PFSK-1 (cell line): ENCODE results near the gene MCCC2.

ENCODE experiments used
- FOXP2 ChIP-seq: optimal IDR thresholded peaks from 2 replicates; pipeline ENCODE3; 2011; ENCODE audit warnings: borderline replicate concordance, control low read depth, inconsistent platforms; ENCODE audit not compliant: insufficient read depth; ENCODE audit errors: extremely low read length, extremely low read depth
- POLR2AphosphoS5 ChIP-seq: IDR thresholded peaks from 2 replicates; pipeline ENCODE4 v1.6.1; 2012; ENCODE audit warnings: low read depth, mild to moderate bottlenecking, control low read depth, low read length, moderate library complexity
- SIN3A ChIP-seq: IDR thresholded peaks from 2 replicates; pipeline ENCODE4 v1.6.1; 2012; ENCODE audit warnings: mild to moderate bottlenecking, low read length, moderate library complexity, borderline replicate concordance; ENCODE audit not compliant: insufficient read depth
- TAF1 ChIP-seq: IDR thresholded peaks from 2 replicates; pipeline ENCODE4 v1.6.1; 2012; ENCODE audit warnings: low read length, control low read depth, borderline replicate concordance; ENCODE audit not compliant: insufficient read depth
- TF ChIP-seq, protein P1 (sequence below), 2 experiments: IDR thresholded peaks; 2 replicates each; pipeline versions ENCODE4 v1.6.1 to v1.8.0; 2011 to 2012; ENCODE audit warnings: low read depth in 2 of 2, low read length in 2 of 2, control low read depth in 1 of 2, inconsistent platforms in 1 of 2, mild to moderate bottlenecking in 1 of 2, moderate library complexity in 1 of 2; ENCODE audit not compliant: insufficient read depth in 1 of 2

MCCC2 gene

DNA sequence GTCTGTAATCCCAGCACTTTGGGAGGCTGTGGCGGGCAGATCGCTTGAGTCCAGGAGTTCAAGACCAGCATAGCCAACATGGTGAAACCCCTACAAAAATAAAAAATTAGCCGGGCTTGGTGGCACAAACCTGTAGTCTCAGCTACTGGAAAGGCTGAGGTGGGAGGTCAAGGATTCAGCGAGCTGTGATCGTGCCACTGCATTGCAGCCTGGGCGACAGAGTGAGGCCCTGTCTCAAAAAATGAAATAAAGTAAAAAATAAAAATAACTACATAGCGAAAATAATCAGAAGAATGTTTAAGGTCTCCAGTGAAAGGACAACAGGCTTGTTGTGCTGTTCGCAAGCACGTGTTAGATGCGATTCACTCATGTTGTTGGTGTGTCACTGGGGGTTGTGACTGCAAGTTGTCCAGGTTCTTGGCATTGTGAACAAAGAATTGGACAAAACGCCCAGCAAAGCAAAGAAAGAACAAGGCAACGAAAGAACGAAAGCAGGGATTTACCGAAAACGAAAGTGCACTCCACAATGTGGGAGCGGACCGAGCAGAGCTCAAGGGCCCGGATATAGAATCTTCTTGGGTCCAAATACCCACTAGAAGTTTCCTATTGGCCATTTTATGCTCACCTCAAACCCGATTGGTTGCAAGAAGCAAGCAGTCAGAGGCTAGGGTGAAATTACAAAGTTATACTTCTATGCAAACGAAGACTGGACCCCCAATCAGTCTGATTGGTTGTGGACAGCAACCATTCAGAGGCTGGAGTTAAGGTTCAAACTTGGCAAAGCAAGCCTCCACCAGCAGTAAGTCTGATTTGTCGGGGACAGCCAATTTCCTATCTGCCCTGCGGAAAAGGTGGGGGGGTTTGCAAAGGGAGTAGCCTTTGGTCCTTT is 844 bp upstream of the MCCC2 start:
- TF ChIP-seq TAF1: no peak
- TF ChIP-seq, protein P1, sequence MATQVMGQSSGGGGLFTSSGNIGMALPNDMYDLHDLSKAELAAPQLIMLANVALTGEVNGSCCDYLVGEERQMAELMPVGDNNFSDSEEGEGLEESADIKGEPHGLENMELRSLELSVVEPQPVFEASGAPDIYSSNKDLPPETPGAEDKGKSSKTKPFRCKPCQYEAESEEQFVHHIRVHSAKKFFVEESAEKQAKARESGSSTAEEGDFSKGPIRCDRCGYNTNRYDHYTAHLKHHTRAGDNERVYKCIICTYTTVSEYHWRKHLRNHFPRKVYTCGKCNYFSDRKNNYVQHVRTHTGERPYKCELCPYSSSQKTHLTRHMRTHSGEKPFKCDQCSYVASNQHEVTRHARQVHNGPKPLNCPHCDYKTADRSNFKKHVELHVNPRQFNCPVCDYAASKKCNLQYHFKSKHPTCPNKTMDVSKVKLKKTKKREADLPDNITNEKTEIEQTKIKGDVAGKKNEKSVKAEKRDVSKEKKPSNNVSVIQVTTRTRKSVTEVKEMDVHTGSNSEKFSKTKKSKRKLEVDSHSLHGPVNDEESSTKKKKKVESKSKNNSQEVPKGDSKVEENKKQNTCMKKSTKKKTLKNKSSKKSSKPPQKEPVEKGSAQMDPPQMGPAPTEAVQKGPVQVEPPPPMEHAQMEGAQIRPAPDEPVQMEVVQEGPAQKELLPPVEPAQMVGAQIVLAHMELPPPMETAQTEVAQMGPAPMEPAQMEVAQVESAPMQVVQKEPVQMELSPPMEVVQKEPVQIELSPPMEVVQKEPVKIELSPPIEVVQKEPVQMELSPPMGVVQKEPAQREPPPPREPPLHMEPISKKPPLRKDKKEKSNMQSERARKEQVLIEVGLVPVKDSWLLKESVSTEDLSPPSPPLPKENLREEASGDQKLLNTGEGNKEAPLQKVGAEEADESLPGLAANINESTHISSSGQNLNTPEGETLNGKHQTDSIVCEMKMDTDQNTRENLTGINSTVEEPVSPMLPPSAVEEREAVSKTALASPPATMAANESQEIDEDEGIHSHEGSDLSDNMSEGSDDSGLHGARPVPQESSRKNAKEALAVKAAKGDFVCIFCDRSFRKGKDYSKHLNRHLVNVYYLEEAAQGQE (IDR thresholded peaks at IDR 0.05; ENCODE audit: insufficient read depth in 1 of 2, low read depth in 2 of 2, low read length in 2 of 2): peak in 1 of 2 experiments; percentile 51; a peak in 2 of 4 replicates

DNA sequence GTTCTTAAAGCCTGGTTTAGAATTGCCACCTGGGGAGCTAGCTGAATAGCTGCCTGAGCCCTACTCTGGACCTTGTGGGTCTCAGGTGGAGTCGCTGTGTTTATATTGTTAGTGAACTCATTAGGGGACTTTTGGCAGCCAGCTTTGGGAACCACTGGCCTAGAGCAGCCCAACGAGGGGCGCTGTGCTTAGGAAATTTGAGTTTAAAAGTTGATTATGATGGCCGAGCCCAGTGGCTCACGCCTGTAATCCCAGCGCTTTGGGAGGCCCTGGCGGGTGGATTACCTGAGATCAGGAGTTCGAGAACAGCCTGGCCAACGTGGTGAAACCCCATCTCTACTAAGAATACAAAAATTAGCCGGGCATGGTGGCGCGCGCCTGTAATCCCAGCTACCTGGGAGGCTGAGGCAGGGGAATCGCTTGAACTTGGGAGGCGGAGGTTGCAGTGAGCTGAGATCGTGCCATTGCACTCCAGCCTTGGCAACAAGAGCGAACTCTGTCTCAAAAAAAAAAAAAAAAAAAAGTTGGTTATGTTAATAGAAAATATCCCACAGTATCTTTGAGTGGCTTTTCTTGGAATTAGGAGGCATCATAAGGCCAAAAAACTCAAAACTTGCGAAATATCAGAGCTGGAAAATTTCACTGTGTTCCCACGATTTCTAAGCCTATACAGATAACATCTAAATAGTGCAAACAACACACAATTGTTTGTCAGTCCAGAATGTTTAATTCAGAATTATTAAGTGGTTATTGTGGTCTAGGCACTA is 809 bp downstream of the MCCC2 start:
- TF ChIP-seq FOXP2: no peak
- TF ChIP-seq TAF1: no peak
- no peak for TF ChIP-seq SIN3A
- TF ChIP-seq, protein P1 (IDR thresholded peaks at IDR 0.05; ENCODE audit: insufficient read depth in 1 of 2, low read depth in 2 of 2, low read length in 2 of 2): no peak
- TF ChIP-seq POLR2AphosphoS5: no peak

DNA sequence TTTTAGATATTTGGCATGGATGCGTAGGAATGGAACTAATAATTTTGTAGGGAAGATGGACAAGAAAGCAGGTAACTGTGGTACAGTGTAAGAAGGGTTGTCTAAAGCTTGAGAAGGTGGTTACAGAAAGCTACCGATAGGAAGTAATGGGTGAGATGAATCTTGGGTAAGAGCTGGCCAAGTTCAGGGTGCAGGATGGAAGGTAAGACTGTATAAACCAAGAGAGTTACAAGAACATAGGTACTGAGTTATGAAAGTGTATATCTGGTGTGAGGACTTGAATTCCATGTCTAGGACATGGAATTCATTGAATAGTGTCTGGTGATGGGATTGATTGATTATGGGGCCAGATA is 1.4 kb downstream of the MCCC2 start:
- TF ChIP-seq, protein P1 (IDR thresholded peaks at IDR 0.05; ENCODE audit: insufficient read depth in 1 of 2, low read depth in 2 of 2, low read length in 2 of 2): no peak
- TF ChIP-seq FOXP2 (no peak), SIN3A (no peak), TAF1 (no peak), POLR2AphosphoS5 (no peak)

DNA sequence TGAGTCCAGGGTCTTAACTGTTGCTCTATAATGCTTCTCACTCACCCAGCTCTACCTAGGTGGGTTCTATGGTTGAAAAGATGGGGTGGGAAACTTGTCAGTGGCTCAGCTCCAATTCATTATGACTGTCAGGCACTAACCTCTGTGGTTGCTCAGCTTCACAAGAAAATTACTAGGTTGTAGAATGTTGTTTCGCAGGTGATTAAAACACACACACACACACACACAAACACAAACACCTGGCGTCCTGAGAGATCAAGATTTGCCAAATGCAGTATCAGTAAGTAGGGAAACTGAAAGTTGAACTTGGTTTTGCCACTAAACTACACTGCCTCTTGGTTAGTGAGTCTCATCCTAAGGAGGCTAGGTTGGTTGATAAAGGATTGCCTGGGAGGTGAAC is 2.8 kb downstream of the MCCC2 start:
- TF ChIP-seq POLR2AphosphoS5 (no peak), TAF1 (no peak), FOXP2 (no peak), SIN3A (no peak)
- TF ChIP-seq, protein P1 (IDR thresholded peaks at IDR 0.05; ENCODE audit: insufficient read depth in 1 of 2, low read depth in 2 of 2, low read length in 2 of 2): no peak

DNA sequence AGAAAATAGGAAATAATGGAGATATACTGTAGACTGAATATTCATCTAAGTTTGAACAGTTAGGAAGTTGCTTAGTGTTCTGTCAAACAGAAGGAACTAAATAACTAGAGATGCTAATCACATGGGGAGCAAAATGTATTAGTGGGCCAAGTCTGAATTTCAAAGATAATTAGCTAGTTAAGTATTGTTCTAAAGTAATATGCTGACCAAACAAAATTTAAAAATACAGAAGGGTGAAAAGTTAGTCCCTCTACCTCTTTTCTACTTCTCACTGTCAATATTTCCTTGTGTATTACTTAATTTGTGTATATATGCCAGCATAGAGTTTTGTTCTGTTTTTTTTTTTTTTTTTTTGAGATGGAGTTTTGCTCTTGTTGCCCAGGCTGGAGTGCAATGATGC is 4.0 kb downstream of the MCCC2 start:
- TF ChIP-seq, protein P1 (IDR thresholded peaks at IDR 0.05; ENCODE audit: insufficient read depth in 1 of 2, low read depth in 2 of 2, low read length in 2 of 2): no peak
- TF ChIP-seq FOXP2 (no peak), SIN3A (no peak), TAF1 (no peak), POLR2AphosphoS5 (no peak)
